Vagina (tissue), 2 donors: ENCODE results near the gene AKAP13. TPM values are rescaled to one million over a fixed set of nuclear protein-coding genes. Genes with fewer than 3 reads are reported as not detected.
A peak's percentile ranks its signal among the peaks of the same experiment; 100 is the strongest.

Experiments used
- DNase-seq, 2 donors: peaks; one replicate each; pipeline ENCODE4 v3.0.0-alpha.2; 2017; ENCODE audit errors: extremely low spot score in 2 of 2
- H3K27ac ChIP-seq: fragments of 200-600 bp; sonication (generic); one replicate; pipeline ENCODE4 v1.5.1; 2019
- H3K27me3 ChIP-seq: fragments of 200-600 bp; sonication (generic); one replicate; pipeline ENCODE4 v1.5.1; 2019
- H3K36me3 ChIP-seq, 2 donors: fragments of 200-600 bp; sonication (generic); one replicate each; pipeline ENCODE4 v1.5.1; 2017 to 2019
- H3K4me1 ChIP-seq: fragments of 200-600 bp; sonication (generic); one replicate; pipeline ENCODE4 v1.5.1; 2019
- H3K4me3 ChIP-seq, 2 donors: fragments of 200-600 bp; sonication (generic); 1 replicate in 1 of 2; 2 replicates in 1 of 2; pipeline ENCODE4 v1.5.1; 2016 to 2019
- H3K9me3 ChIP-seq: fragments of 200-600 bp; sonication (generic); one replicate; pipeline ENCODE4 v1.5.1; 2019
- POLR2A ChIP-seq, 2 donors: fragments of 450-650 bp; IDR thresholded peaks; one replicate each; pipeline ENCODE4 v1.6.1; 2017; ENCODE audit warnings: antibody characterized with exemption in 2 of 2, mild to moderate bottlenecking in 2 of 2, moderate library complexity in 2 of 2
- POLR2AphosphoS5 ChIP-seq, 2 donors: sonication (generic); formaldehyde crosslinking; IDR thresholded peaks; one replicate each; pipeline ENCODE4 v1.9.0; 2017; ENCODE audit warnings: antibody characterized with exemption in 2 of 2, mild to moderate bottlenecking in 2 of 2, low read depth in 1 of 2; ENCODE audit not compliant: insufficient read depth in 1 of 2
- intact Hi-C: fragments of 100-400 bp; cut with DNase I; formaldehyde crosslinking; loops from one replicate; pipeline ENCODE4 v1.15.1; 2023
- total RNA-seq: library from RNA; depleted of rRNA; stranded (reverse); fragments of >200 nt; gene quantifications from one replicate; pipeline ENCODE4 v1.2.3, GENCODE V29; 2016
- TF ChIP-seq, protein P1 (sequence below), 3 experiments: fragments of 450-650 bp in 2 of 3; fragments of 200-600 bp in 1 of 3; sonication (generic) in 1 of 3; IDR thresholded peaks; one replicate each; pipeline ENCODE4 v1.5.1; 2017 to 2019; ENCODE audit warnings: antibody characterized with exemption in 3 of 3, mild to moderate bottlenecking in 2 of 3, moderate library complexity in 2 of 3

AKAP13 gene
- total RNA-seq, 1 donor from 2014 or later = 177 TPM

DNA sequence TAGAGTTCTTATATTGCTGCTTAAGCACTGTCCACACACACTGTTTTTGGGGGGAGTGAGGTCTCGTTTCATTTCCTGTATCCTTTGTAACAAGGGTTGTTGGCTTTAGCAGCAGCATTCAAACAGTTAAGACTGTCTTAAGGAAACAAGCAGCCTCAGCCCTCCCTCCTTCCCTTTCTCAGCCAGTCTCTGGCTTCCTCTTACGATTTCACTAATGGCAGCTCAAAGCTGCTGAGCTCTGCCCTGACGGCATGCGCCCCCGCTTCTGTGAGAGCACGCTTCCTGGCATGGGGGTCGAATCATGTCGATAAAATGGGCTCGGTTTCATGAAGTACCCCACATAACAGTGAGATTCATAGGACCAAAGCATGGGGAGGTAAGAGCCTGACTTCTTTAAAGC is 309.3 kb downstream of the AKAP13 start:
- peaks cover 38% of the 10 kb centered on the region for H3K4me1 ChIP-seq
- H3K9me3 ChIP-seq = no peaks in the 10 kb centered on the region
- no peaks in the 10 kb centered on the region for H3K27me3 ChIP-seq
- peak overlapping the region; percentile 64 for H3K27ac ChIP-seq
- no peak for DNase-seq
- intact Hi-C loops = no loop called here
- peak overlapping the region; percentile 32 for H3K4me3 ChIP-seq
- TF ChIP-seq POLR2AphosphoS5 (IDR thresholded peaks at IDR 0.05; ENCODE audit: insufficient read depth in 1 of 2, low read depth in 1 of 2) (peak; percentile 20 to 34), POLR2A (IDR thresholded peaks at IDR 0.05) (no peak)
- TF ChIP-seq, protein P1, sequence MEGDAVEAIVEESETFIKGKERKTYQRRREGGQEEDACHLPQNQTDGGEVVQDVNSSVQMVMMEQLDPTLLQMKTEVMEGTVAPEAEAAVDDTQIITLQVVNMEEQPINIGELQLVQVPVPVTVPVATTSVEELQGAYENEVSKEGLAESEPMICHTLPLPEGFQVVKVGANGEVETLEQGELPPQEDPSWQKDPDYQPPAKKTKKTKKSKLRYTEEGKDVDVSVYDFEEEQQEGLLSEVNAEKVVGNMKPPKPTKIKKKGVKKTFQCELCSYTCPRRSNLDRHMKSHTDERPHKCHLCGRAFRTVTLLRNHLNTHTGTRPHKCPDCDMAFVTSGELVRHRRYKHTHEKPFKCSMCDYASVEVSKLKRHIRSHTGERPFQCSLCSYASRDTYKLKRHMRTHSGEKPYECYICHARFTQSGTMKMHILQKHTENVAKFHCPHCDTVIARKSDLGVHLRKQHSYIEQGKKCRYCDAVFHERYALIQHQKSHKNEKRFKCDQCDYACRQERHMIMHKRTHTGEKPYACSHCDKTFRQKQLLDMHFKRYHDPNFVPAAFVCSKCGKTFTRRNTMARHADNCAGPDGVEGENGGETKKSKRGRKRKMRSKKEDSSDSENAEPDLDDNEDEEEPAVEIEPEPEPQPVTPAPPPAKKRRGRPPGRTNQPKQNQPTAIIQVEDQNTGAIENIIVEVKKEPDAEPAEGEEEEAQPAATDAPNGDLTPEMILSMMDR (IDR thresholded peaks at IDR 0.05) = no peak
- H3K36me3 ChIP-seq = peaks cover 0 to 69% of the 10 kb centered on the region in 2 donors

DNA sequence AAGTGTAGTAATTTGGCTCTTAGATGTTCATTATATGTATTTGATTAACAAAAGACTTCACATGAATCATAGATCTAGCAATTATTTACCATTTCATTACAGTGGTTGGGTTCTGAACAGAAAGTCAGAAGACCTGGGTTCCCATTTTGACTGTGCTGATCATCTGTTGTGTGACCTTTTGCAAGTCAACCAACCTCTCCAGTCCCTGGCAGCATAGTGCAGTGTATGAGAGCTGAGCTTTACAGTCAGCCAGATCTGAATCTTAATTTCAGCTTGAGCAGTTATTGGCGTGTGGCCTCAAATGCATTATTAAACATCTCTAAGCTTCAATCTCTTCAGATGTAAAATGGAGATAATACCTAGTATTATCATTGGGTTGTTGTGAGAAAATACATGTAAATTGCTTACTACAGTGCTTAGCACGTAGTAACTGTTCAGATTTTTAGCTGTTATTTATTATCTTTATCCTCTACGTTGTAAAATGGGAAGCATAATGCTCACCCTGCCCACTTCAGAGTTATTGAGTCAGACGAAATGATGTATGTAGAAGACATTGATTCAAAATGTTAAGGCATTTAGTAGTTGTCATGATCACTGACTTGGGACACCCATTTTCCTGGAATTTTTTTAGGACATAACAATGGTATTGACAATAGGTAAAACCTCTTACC is 310.3 kb downstream of the AKAP13 start:
- DNase-seq = no peak
- peak overlapping the region; percentile 64 for H3K27ac ChIP-seq
- intact Hi-C loops = no loop called here
- no peaks in the 10 kb centered on the region for H3K9me3 ChIP-seq
- peaks cover 38% of the 10 kb centered on the region for H3K4me1 ChIP-seq
- peak overlapping the region in 1 of 2 donors; percentile 32 for H3K4me3 ChIP-seq
- no peaks in the 10 kb centered on the region for H3K27me3 ChIP-seq
- peaks cover 0 to 69% of the 10 kb centered on the region in 2 donors for H3K36me3 ChIP-seq
- TF ChIP-seq, protein P1 (IDR thresholded peaks at IDR 0.05) = no peak
- TF ChIP-seq POLR2A (IDR thresholded peaks at IDR 0.05) = no peak
- no peak for TF ChIP-seq POLR2AphosphoS5 (IDR thresholded peaks at IDR 0.05; ENCODE audit: insufficient read depth in 1 of 2, low read depth in 1 of 2)

DNA sequence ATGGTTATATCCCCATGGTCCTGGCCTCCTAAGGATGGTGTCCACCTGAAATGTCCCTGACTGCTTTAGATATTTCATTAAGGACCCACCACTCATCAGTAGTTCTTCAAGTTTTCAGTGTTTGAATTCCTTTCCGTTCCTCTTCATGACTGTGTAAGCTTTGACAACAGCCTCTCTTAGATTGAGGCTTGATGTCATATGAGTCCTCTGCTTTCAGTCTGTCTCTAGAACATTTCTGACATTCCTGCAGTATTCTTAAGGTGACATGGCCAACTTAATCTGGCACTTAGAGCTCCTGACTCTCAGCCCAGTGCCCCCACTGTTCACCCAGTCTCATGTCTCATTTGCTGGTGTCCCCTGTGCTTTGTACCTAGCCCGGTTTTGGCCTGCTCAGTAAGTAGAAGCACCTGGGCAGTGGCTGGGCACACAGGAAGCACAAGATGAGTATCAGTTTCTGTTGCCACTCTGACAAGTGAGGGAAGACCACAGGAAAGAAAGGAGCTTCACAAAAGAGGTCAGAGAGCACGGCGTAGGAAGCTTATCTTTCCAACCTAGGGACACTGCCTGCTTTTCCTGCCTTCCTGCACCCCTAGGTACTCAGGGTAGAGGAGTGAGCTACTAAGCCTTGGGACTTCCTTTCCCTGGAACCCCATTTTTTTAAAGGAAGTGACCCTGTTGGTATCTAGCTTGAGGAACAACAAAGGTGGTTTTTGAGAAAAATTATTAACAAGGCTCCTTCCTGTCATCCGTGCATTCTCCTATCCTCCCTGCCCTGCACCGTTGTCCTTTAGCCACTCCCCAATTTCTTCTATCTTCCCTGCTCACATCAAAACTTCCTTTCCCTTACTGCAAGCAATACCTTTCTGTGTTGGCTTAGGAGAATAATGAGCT is 311.2 kb downstream of the AKAP13 start:
- Histone ChIP-seq H3K9me3 (no peaks in the 10 kb centered on the region), H3K4me1 (peaks cover 38% of the 10 kb centered on the region), H3K4me3 (peak overlapping the region in 1 of 2 donors; percentile 3), H3K36me3 (peaks cover 0 to 68% of the 10 kb centered on the region in 2 donors), H3K27me3 (no peaks in the 10 kb centered on the region), H3K27ac (peak overlapping the region; percentile 64)
- TF ChIP-seq, protein P1 (IDR thresholded peaks at IDR 0.05) = no peak
- TF ChIP-seq POLR2A (IDR thresholded peaks at IDR 0.05) (no peak), POLR2AphosphoS5 (IDR thresholded peaks at IDR 0.05; ENCODE audit: insufficient read depth in 1 of 2, low read depth in 1 of 2) (no peak)
- no peak for DNase-seq
- intact Hi-C loops = no loop called here

DNA sequence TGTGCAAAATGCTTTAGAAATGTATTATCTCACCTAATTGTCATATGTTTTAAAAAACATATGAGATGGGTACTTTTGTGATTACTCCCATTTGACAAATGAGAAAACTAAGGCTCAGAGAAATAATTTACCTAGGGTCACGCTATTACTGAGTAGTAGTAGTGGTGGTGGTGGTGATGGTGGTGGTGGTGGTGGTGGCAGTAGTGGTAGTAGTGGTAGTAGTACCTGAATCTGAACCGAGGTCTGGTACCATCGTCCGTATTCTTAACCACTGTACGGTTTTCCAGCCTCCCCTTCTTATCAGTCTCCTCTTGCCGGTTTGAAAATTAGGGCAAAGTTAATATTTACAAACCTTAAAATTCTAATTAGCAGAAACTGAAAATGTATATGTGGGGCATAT is 311.9 kb downstream of the AKAP13 start:
- intact Hi-C loops = no loop called here
- Histone ChIP-seq H3K27ac (peak overlapping the region; percentile 64), H3K36me3 (peaks cover 0 to 62% of the 10 kb centered on the region in 2 donors), H3K9me3 (no peaks in the 10 kb centered on the region), H3K27me3 (no peaks in the 10 kb centered on the region), H3K4me3 (no peak overlapping the region), H3K4me1 (peaks cover 38% of the 10 kb centered on the region)
- TF ChIP-seq POLR2AphosphoS5 (IDR thresholded peaks at IDR 0.05; ENCODE audit: insufficient read depth in 1 of 2, low read depth in 1 of 2) = no peak
- TF ChIP-seq, protein P1 (IDR thresholded peaks at IDR 0.05) = no peak
- TF ChIP-seq POLR2A (IDR thresholded peaks at IDR 0.05) = no peak
- no peak for DNase-seq
